ENCODE results near the gene TATDN2.

Gene TATDN2

DNA sequence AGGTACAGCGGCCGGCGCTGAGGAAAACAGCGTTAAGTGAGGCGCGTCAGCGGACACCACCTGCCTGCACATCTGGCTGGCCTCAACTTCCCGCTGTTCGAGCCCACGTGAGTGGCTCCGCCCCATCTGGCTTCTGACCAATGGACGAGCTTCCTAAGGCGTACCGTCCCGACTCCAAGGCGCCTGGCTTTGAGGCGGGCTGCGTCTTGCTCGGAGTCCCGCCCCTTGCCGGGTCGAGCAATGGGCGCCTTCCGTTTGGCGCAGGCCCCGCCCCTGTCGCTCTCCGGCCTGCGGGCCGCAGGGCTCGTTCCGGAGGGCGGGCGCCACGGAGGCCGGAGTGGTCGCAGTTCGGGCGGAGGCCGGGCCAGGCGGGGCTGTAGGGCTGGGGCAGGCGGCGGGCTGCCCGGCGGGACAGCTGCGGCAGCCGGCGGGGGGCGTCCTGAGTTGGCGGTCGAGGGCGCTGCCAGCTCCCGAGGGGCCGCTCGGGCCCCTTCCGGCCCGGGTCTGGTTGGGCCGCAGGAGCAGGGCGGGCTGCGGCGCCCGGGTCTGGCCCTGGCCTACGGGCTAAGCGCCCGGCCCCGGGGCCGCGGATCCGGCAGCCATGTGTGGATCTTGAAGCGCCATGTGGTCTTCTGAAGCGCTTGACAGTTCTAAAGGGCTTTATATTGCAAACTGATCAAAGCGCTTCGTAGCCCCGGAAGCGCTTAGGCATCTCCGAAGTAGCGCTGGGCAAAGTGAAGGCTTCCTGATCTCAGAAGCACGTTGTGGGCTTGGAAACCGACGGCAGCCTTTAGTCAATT, at the start of gene TATDN2:
Gene TATDN2, plus strand, starts transcription at position 276 of the 800 bp plus-strand sequence. CDS start 742 bp downstream, outside the sequence.
- DNase-seq (ENCODE audit: low read depth), result peak; percentile 77

DNA sequence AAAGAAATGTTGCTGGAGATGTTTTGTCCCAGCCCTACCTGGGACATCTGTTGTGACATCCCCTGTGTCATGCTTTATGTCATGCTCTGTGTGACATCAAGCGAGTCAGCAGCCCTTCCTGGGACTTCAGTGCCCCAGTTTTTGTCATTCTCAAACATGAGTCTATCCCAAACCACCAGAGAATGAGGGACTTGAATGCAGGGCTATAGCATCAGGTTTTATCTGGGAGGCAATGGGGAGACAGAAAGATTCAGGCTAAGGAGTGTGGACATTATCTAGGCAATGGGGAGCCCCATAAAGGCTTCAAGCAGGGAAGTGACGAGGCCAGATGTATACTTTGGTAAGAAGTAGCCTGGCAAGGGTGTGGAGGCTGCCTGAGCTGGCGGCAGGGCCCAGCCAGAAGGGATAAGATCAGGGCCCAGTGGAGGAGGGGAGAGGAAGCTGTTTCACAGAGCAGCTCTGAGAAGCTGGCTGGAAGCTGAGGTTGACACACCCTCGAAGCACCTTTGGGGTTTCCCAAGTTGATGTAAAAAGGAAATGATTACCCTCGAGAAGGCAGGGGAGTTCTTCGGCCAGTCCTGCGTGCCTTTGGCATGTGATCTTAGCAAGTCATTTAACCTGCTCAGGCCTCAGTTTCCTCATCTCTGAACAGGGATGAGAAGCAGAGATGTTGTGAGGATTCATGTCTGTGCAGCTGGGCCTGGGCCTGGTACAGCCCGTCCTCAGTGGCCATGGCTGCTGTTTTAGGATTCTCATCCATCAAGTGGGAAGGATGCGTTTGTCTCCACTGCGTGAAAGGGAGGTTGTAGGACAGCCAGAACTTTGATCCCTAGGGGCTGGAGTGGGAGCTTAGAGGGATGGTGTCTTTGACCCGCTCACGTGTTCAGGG, 49.3 kb upstream of the TATDN2 start:
- DNase-seq (ENCODE audit: low read depth), result peak; percentile 42

- no peak for DNase-seq (ENCODE audit: low read depth)
These were observed 43.3 kb upstream of the TATDN2 start for GRCh38 chr3:10204921-10205320.

DNA sequence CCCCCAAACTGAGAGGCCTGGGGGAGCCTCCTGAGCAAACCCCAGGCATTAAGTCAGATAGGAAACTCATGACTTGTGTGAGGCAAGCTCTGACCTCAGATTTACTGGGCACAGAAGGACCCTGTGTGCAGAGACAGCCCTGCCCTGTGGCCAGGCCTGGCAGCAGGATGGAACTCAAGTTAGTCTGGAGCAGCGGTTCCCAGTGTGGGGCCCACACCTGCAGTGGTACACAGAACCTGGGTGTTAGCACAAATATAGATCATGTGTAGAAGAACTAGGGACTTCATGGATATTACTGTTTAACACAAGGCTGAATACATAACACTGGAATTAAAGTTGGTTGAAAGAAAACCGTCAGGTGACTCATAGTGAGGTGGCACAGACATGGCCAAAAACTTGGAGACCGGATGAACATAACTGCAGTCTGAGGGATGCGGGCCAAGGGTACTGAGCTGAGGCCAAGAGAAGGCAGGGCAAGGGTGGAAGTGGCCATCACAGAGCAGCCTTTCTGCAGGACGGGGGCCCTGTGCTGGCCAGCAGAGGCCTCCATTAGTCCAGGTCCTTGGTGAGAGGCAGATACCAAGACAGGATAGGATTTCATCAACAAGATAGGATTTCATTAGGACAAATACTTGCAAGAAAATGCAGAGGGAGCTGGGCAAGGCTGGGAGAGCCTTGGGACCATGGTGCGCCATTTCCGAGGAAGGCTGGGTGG, 42.7 kb upstream of the TATDN2 start:
- no peak for DNase-seq (ENCODE audit: low read depth)

DNA sequence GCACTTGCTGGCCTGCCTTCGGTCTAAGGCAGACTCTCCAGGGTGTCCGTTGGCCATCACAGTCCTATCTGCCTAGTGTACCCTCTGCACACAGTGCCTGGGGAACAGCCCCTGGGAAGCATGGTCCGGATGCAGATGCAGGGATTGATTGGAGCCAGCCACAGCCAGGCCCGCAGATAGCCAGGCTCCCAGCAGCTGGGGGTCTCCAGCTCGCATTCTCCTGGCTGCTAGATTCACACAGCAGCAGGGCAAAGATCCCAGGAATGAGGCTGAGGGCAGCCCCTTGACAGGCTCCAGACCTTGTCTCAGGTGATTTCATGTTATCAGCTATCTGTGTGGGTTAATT, 42.1 kb upstream of the TATDN2 start:
- DNase-seq (ENCODE audit: low read depth), result no peak

- no peak for DNase-seq (ENCODE audit: low read depth)
These were observed 35.0 kb upstream of the TATDN2 start for GRCh38 chr3:10213156-10213792.

- DNase-seq (ENCODE audit: low read depth), result no peak
These were observed 32.5 kb upstream of the TATDN2 start for GRCh38 chr3:10215578-10216368.

DNA sequence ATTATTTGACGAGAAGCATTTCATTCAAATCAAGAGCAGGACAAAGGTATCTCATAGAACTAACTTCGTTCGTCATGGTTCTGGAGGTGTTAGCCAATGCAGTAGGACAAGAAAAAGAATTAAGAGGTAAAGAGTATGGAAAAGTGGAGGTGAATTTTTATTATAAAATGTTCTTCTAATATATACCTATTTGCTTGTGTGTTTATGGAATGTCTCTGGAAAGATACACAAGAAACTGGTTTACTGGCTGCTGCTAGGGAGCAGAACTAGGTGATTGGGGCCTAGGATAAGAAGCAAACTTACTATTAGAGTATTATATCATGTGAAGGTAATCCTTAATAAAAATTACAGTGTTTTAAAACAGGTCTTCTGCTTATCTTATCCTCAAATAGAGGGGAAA, 30.9 kb upstream of the TATDN2 start:
- no peak for DNase-seq (ENCODE audit: low read depth)

DNA sequence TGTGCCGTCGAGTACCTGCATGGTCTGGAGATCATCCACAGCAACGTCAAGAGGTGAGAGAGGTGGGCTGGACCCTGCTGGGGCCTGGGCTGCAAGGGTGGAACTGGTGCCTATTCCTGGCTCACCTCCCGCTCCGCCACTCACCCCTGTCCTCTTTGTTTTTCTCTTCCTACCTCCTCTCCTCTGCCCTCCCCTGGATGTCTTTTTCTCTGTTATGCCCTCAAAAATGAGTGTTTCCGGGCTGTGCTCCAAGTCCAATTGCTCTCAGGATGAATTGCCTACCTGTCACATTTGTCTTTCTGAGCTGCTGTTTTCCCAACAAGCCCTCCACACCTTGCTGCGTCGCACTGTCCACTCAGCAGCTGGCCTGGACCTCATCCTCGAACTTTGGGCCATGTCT, 28.5 kb upstream of the TATDN2 start:
- no peak for DNase-seq (ENCODE audit: low read depth)

DNA sequence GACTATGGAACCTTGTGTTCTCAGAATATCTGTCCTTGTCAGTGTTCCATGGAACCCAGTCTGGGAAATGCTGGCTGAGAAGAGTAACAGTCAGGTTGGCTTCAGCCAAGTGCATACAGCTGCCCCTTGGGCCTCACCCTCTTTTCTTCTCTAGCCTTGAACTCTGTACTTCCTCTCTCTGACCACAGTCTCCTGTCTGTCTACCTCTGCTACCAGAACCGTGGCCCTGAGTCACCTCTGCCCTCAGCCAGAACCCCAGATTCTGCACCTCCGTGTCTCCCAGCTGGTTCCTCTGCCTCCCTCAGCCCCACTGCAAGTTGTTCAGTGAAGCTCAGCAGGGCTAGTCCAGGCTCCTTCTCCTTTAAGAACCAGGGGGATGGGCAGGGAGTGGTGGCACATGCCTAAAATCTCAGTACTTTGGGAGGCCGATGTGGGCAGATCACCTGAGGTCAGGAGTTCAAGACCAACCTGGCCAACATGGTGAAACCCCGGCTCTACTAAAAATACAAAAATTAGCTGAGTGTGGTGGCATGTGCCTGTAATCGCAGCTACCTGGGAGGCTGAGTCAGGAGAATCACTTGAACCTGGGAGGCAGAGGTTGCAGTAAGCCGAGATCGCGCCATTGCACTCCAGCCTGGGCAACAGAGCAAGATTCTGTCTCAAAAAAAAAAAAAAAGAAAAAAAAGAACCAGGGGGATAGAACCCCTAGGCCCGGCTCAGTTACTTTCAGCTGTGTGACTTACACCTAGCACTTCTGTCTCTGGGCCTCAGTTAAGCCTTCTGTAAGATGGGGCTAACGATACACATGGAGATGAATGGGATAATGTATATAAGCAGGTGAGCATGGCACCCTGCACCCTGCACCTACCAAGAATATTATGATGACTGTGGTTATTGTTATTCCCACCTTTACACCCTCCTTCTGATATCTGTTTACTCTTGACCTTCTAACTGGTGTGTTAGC, 24.3 kb upstream of the TATDN2 start:
- DNase-seq (ENCODE audit: low read depth), result no peak

- peak; percentile 35 for DNase-seq (ENCODE audit: low read depth)
These were observed 23.2 kb upstream of the TATDN2 start for GRCh38 chr3:10224794-10225665.

DNA sequence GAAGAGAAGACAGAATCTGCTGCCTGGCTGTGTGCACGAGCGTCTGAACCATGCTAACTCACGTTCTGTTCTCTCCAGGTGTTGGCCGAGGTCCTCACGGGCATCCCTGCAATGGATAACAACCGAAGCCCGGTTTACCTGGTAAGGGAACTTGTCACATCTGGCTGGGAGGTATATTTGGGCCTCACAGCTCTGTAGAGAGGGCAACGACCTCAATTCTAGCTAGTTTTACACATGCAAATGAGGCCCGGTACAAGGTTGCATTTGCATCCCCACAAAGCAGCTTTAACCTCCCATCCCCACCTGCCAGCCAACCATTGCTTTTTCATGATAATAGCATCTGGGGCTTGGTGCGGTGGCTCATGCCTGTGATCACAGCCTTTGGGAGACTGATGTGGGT, 22.0 kb upstream of the TATDN2 start:
- no peak for DNase-seq (ENCODE audit: low read depth)

DNA sequence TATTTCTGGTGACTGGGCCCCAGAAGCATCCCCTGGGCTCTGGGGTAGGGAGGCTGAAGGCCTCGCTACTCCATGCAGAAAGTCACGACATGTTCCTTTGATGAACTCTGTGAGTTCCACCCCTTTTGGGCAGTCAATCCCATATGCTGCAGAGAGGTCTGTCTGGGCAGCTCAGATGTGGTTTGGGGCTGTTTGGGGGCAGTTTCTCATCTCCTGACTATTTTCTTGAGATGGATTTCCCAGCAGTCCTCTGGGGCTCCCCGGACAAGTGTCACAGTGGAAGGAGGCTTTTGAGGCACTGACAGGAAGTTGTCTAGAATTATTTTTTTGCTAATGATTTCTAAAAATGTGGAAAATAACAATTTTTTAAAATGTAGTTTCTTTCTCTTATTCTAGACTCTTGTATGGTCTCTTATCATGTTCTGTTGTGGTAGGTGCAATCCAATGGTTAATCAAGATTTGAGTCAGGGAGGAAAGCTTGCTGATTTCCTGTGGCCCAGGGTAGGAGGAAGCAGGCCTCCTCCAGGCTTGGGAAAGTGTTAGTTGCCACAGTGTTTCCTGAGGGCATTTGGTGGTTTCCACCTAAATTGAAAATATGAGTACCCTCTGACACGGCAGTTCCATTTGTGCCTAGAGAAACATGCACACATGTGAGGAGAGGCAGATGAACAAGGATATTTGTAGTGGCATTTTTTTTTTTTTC, 19.9 kb upstream of the TATDN2 start:
- DNase-seq (ENCODE audit: low read depth), result no peak

DNA sequence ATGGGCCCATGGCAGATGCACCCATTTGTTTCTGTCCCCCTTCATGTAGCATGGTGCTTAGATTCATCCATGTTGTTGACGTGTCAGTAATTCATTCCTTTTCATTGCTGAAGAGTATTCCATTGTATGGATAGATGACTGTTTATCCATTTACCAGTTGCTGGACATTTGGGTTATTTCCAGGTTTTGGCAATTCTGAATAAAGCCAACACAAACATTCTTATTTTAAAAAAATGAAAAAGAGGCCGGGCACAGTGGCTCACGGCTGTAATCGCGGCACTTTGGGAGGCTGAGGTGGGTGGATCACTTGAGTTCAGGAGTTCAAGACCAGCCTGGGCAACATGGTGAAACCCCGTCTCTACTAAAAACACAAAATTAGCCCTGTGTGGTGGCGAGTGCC, 18.7 kb upstream of the TATDN2 start:
- no peak for DNase-seq (ENCODE audit: low read depth)

GRCh38 chr3:10232137-10232536, 16.1 kb upstream of the TATDN2 start:
- no peak for DNase-seq (ENCODE audit: low read depth)

DNA sequence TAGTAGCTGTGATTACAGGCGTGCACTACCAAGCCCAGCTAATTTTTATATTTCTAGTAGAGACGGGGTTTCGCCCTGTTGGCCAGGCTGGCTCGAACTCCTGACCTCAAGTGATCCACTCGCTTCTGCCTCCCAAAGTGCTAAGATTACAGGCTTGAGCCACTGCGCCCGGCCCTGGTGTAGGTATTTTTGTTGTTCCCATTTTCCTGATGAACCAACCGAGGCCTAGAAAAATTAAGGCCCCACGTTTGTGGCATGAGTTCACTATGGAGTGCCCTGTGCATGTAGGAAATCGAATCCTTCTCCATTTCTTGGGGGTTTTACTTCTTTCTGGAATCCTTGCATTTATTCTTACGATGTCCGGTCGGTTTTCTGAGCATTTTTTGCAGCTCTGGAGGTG, 14.3 kb upstream of the TATDN2 start:
- DNase-seq (ENCODE audit: low read depth), result no peak

GRCh38 chr3:10234526-10235230, 13.6 kb upstream of the TATDN2 start:
- DNase-seq (ENCODE audit: low read depth), result no peak

- DNase-seq (ENCODE audit: low read depth), result no peak
These were observed 12.7 kb upstream of the TATDN2 start for GRCh38 chr3:10235551-10235950.
